ENCODE measurements around the gene QRFP.

Gene QRFP

GRCh38 chr9:130905902-130906734 is 9.5 kb upstream of the QRFP start:
- no peaks in the 10 kb centered on the region for H3K27me3 Mint-ChIP-seq
- no peak overlapping the region for H3K27ac Mint-ChIP-seq
- DNase-seq, result no peak
- no peak overlapping the region for H3K4me3 Mint-ChIP-seq
- no peaks in the 10 kb centered on the region for H3K4me1 Mint-ChIP-seq (ENCODE audit: low read depth)
- H3K36me3 Mint-ChIP-seq (ENCODE audit: low read depth), result no peaks in the 10 kb centered on the region
- no peaks in the 10 kb centered on the region for H3K9me3 Mint-ChIP-seq

GRCh38 chr9:130905125-130905901 is 8.7 kb upstream of the QRFP start:
- H3K27me3 Mint-ChIP-seq, result peaks cover 5% of the 10 kb centered on the region
- no peak overlapping the region for H3K4me3 Mint-ChIP-seq
- H3K9me3 Mint-ChIP-seq, result no peaks in the 10 kb centered on the region
- H3K36me3 Mint-ChIP-seq (ENCODE audit: low read depth), result no peaks in the 10 kb centered on the region
- no peak for DNase-seq
- H3K27ac Mint-ChIP-seq, result no peak overlapping the region
- H3K4me1 Mint-ChIP-seq (ENCODE audit: low read depth), result no peaks in the 10 kb centered on the region

DNA sequence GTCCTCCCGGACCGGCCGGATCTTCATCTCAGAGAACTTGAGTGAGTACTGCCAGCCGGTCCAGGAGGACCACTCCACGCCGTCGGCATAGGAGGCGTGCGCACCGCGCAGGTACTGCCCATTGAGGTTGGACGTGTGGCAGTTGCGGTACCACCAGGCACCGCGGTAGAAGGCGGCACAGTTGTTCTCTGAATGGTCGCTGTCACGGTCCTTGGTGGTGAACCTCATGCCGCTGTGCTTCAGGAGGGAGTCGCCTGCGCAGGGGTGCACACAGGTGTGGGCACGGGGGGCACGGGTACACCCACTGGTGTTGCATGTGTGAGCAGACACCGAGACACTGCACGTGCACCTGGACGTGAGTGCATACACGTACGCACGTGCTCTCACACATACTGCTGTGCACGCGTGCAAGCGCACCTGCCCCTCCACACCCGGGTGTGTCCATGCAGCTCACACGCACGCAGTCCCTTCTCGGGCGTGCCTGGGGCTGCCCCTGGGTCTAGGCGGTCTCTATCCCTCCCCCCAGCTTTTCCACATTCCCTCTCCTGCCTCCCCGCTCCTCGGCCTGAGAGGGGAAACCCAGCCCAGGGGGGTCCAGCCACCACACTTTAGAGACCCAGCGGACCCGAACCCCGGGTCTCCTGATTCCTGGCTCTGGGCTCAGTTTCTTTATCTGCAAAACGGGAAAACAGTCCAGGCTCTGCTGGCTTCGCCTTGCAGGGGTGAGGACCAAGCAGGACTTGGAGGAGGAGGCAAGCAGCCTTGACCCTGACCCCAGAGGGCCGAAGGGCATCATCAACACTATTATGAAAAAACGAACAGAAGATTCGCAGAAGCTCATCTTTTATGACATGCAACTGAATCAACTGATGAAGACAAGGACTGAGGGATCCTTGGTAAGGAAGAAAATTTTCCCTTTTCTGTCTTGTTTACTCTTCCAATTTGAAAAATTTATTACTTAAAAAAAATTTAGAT is 7.7 kb upstream of the QRFP start:
- no peak overlapping the region for H3K27ac Mint-ChIP-seq
- H3K4me3 Mint-ChIP-seq, result no peak overlapping the region
- H3K9me3 Mint-ChIP-seq, result no peaks in the 10 kb centered on the region

GRCh38 chr9:130903194-130904069 is 6.8 kb upstream of the QRFP start:
- no peak overlapping the region for H3K4me3 Mint-ChIP-seq
- H3K36me3 Mint-ChIP-seq (ENCODE audit: low read depth), result no peaks in the 10 kb centered on the region
- peaks cover 5% of the 10 kb centered on the region for H3K27me3 Mint-ChIP-seq
- no peak overlapping the region for H3K27ac Mint-ChIP-seq
- no peaks in the 10 kb centered on the region for H3K9me3 Mint-ChIP-seq
- no peak for DNase-seq
- no peaks in the 10 kb centered on the region for H3K4me1 Mint-ChIP-seq (ENCODE audit: low read depth)

More for the DNA sequence above, 7.7 kb upstream of the QRFP start:
- peaks cover 5% of the 10 kb centered on the region for H3K27me3 Mint-ChIP-seq
- H3K36me3 Mint-ChIP-seq (ENCODE audit: low read depth), result no peaks in the 10 kb centered on the region
- H3K4me1 Mint-ChIP-seq (ENCODE audit: low read depth), result no peaks in the 10 kb centered on the region
- no peak for DNase-seq

DNA sequence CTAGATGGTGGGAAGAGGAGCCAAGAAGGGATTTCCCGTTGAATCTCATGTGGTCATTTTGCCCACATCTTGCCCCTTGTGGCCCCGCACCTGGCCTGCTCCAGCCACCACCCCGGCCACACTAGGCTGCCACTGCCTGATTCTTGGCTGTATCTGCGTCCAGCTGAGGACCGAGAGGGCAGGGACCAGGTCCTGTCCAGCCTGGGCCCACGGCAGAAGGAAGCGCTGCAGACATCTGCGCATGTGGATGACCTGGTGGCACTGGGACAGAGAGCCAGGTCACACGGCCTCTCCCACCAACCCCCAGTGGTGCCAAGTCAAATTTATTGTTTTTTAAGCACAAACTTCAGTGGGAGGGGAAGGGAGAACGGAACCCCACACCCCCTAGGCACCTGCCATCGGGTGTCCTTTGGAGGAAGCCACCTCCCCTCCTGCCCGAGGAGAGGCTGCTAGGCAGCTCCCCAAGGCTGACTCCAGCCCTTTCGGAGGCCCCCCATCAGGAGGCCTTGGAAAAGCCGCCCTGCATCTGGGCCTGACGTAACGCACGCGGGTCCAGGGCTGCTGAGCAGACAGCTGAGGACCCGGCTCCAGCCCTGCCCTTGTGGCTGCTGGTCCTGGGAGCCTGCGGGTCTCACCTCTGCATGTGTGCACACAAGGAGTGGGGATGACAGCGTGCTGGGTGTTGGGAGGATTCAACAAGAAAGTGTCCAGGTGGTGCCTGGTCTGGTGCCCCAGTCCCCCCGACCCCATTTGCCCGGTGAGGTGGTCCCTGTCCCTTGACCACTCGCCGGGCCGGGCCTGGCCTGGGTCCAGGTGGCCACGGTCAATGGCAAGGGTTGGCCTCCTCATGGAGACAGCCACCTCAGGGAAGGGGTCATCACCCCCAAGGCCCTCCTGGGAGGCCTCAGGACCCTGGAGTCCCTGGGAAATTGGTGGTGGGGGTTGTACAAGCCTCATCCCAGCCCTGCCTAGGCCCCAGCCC is 5.9 kb upstream of the QRFP start:
- peaks cover 5% of the 10 kb centered on the region for H3K27me3 Mint-ChIP-seq
- no peak overlapping the region for H3K27ac Mint-ChIP-seq
- H3K36me3 Mint-ChIP-seq (ENCODE audit: low read depth), result no peaks in the 10 kb centered on the region
- no peaks in the 10 kb centered on the region for H3K9me3 Mint-ChIP-seq
- no peak overlapping the region for H3K4me3 Mint-ChIP-seq
- no peak for DNase-seq
- no peaks in the 10 kb centered on the region for H3K4me1 Mint-ChIP-seq (ENCODE audit: low read depth)

GRCh38 chr9:130901498-130902203 is 5.0 kb upstream of the QRFP start:
- no peak for DNase-seq
- H3K36me3 Mint-ChIP-seq (ENCODE audit: low read depth), result no peaks in the 10 kb centered on the region
- H3K4me3 Mint-ChIP-seq, result no peak overlapping the region
- H3K9me3 Mint-ChIP-seq, result no peaks in the 10 kb centered on the region
- H3K27ac Mint-ChIP-seq, result no peak overlapping the region
- peaks cover 5% of the 10 kb centered on the region for H3K27me3 Mint-ChIP-seq
- H3K4me1 Mint-ChIP-seq (ENCODE audit: low read depth), result no peaks in the 10 kb centered on the region

- H3K4me1 Mint-ChIP-seq (ENCODE audit: low read depth), result no peaks in the 10 kb centered on the region
- no peak overlapping the region for H3K4me3 Mint-ChIP-seq
- H3K27me3 Mint-ChIP-seq, result peaks cover 5% of the 10 kb centered on the region
- no peaks in the 10 kb centered on the region for H3K36me3 Mint-ChIP-seq (ENCODE audit: low read depth)
- no peak overlapping the region for H3K27ac Mint-ChIP-seq
- no peak for DNase-seq
- no peaks in the 10 kb centered on the region for H3K9me3 Mint-ChIP-seq
Measured at GRCh38 chr9:130900701-130901497, 4.3 kb upstream of the QRFP start.

GRCh38 chr9:130899051-130899748 is 2.6 kb upstream of the QRFP start:
- Mint-ChIP-seq H3K27ac (no peak overlapping the region), H3K4me3 (no peak overlapping the region), H3K9me3 (no peaks in the 10 kb centered on the region), H3K27me3 (peaks cover 5% of the 10 kb centered on the region), H3K36me3 (ENCODE audit: low read depth) (no peaks in the 10 kb centered on the region), H3K4me1 (ENCODE audit: low read depth) (no peaks in the 10 kb centered on the region)
- no peak for DNase-seq

DNA sequence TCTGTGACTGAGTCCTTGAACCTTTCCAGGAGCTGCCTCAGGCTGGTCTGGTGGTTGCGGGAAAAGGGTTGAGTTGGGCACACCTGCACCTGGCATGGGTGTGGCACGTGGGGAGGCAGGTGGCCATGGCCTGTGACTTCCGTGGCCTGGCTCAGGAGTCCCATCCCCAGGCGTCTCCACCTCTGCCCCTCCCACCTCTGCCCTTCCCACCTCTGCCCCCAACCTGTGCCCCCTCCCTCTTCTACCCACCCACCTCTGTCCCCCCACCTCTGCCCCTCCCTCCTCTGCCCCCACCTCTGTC is 1.9 kb upstream of the QRFP start:
- DNase-seq, result no peak
- peaks cover 2% of the 10 kb centered on the region for H3K36me3 Mint-ChIP-seq (ENCODE audit: low read depth)
- H3K4me1 Mint-ChIP-seq (ENCODE audit: low read depth), result no peaks in the 10 kb centered on the region
- no peaks in the 10 kb centered on the region for H3K9me3 Mint-ChIP-seq
- no peak overlapping the region for H3K4me3 Mint-ChIP-seq
- peaks cover 5% of the 10 kb centered on the region for H3K27me3 Mint-ChIP-seq
- H3K27ac Mint-ChIP-seq, result no peak overlapping the region

DNA sequence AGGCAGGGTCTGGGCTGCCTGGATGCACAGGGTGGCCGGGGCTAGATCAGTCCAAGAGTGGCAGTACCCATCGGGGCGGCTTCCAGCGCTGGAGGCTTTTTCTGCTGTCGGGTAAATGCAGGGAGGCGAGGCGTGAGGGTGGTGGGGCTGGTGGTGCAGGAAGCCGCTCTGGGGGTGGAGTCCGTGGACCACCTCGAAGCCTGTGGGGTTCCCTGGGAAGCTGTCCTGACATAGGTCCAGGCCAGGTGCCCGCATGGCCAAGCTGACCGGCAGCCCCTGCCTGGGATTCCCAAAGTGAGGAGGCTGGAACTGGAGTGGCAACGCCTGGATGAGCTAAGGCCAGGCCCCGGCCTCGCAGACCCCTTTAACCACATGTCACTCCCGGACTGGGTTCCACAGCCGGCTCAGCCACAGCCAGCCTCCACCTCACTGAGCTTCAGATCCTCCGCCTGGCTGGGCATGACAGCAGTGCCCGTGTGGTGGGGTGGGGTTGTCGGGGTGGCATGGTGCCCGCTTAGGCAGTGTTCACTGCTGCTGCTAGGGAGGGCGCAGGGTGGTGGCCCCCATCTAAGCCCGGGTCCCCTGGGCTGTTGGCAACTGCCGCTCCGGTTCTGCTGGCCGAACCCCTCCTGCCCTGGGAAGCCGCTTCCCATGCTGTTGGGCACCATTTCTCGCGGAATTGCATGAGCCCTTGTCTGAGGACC is 1.4 kb upstream of the QRFP start:
- Mint-ChIP-seq H3K4me1 (ENCODE audit: low read depth) (no peaks in the 10 kb centered on the region), H3K36me3 (ENCODE audit: low read depth) (peaks cover 4% of the 10 kb centered on the region), H3K4me3 (no peak overlapping the region), H3K27me3 (peaks cover 5% of the 10 kb centered on the region), H3K27ac (no peak overlapping the region), H3K9me3 (no peaks in the 10 kb centered on the region)
- DNase-seq, result no peak

DNA sequence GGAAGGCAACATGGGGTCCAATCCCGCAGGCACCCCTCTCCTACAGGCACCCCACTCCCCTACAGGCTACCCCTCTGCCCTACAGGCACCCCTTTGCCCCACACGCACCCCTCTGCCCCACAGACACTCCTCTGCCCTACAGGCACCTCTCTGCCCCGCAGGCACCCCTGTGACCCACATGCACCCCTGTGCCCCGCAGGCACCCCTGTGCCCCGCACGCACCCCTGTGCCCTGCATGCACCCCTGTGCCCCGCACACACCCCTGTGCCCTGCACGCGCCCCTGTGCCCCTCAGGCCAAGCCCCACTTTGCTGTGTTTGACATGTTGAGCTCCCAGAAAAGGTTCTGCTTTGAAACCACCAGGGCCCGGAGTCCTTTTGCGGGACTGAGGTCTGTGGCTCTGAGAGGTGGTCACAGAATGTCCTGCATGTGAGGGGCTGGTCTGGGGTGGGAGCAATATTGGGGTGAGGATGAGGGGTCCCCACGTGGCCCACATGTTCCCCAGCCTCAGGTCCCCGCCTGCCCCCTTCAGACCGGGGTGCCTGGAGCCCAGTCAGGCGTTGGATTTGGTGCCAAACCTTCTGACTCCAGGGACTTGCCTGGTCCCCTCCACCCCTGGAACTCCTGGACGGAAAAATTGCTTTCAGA is 616 bp upstream of the QRFP start:
- no peaks in the 10 kb centered on the region for H3K9me3 Mint-ChIP-seq
- DNase-seq, result no peak

More for the DNA sequence above, 616 bp upstream of the QRFP start:
- Mint-ChIP-seq H3K27ac (no peak overlapping the region), H3K27me3 (peaks cover 5% of the 10 kb centered on the region), H3K4me3 (no peak overlapping the region), H3K36me3 (ENCODE audit: low read depth) (peaks cover 8% of the 10 kb centered on the region), H3K4me1 (ENCODE audit: low read depth) (no peaks in the 10 kb centered on the region)

All from activated T-cell treated with anti-CD3 and anti-CD28 coated beads, Interleukin-2, amount 50 U/mL, for 24 hours (primary cell).